ENCODE measurements around the gene GNAI2. TPM values are rescaled to one million over a fixed set of nuclear protein-coding genes. Genes with fewer than 3 reads are reported as not detected.

GNAI2 gene
- total RNA-seq, 1 donor: 265 TPM

- no peak overlapping the region for H3K4me3 ChIP-seq (ENCODE audit: low read depth, low read length)
- no peak for TF ChIP-seq CTCF (IDR thresholded peaks at IDR 0.05; ENCODE audit: insufficient read depth, low read depth, low read length)
- DNase-seq (ENCODE audit: low read depth): peak; percentile 46
Measured at GRCh38 chr3:50211930-50212329, 24.1 kb upstream of the GNAI2 start.

- no peak for DNase-seq (ENCODE audit: low read depth)
Measured at GRCh38 chr3:50212502-50212901, 23.5 kb upstream of the GNAI2 start.

GRCh38 chr3:50212971-50213370 lies 23.0 kb upstream of the GNAI2 start:
- TF ChIP-seq CTCF (IDR thresholded peaks at IDR 0.05; ENCODE audit: insufficient read depth, low read depth, low read length): no peak
- H3K4me3 ChIP-seq (ENCODE audit: low read depth, low read length): no peak overlapping the region
- no peak for DNase-seq (ENCODE audit: low read depth)

More at GRCh38 chr3:50212502-50212901, 23.5 kb upstream of the GNAI2 start:
- no peak for TF ChIP-seq CTCF (IDR thresholded peaks at IDR 0.05; ENCODE audit: insufficient read depth, low read depth, low read length)
- H3K4me3 ChIP-seq (ENCODE audit: low read depth, low read length): no peak overlapping the region

GRCh38 chr3:50213373-50213772 lies 22.6 kb upstream of the GNAI2 start:
- no peak for DNase-seq (ENCODE audit: low read depth)
- TF ChIP-seq CTCF (IDR thresholded peaks at IDR 0.05; ENCODE audit: insufficient read depth, low read depth, low read length): no peak
- H3K4me3 ChIP-seq (ENCODE audit: low read depth, low read length): no peak overlapping the region

- no peak overlapping the region for H3K4me3 ChIP-seq (ENCODE audit: low read depth, low read length)
- DNase-seq (ENCODE audit: low read depth): no peak
- TF ChIP-seq CTCF (IDR thresholded peaks at IDR 0.05; ENCODE audit: insufficient read depth, low read depth, low read length): no peak
Measured at GRCh38 chr3:50214824-50215223, 21.2 kb upstream of the GNAI2 start.

- no peak for DNase-seq (ENCODE audit: low read depth)
- H3K4me3 ChIP-seq (ENCODE audit: low read depth, low read length): no peak overlapping the region
- TF ChIP-seq CTCF (IDR thresholded peaks at IDR 0.05; ENCODE audit: insufficient read depth, low read depth, low read length): no peak
Measured at GRCh38 chr3:50215529-50215928, 20.5 kb upstream of the GNAI2 start.

- no peak for TF ChIP-seq CTCF (IDR thresholded peaks at IDR 0.05; ENCODE audit: insufficient read depth, low read depth, low read length)
- no peak overlapping the region for H3K4me3 ChIP-seq (ENCODE audit: low read depth, low read length)
- no peak for DNase-seq (ENCODE audit: low read depth)
Measured at GRCh38 chr3:50217681-50218080, 18.3 kb upstream of the GNAI2 start.
